ENCODE measurements around the gene KIF26B. TPM values are rescaled to one million over a fixed set of nuclear protein-coding genes. Genes with fewer than 3 reads are reported as not detected.

Gene KIF26B
- total and polyA plus RNA-seq, 10 of the 15 experiments (the other 5 are each of a cell fraction or from before 2014, with no cell fraction given) = 0.35 to 11.6 (median 2.2) TPM

DNA sequence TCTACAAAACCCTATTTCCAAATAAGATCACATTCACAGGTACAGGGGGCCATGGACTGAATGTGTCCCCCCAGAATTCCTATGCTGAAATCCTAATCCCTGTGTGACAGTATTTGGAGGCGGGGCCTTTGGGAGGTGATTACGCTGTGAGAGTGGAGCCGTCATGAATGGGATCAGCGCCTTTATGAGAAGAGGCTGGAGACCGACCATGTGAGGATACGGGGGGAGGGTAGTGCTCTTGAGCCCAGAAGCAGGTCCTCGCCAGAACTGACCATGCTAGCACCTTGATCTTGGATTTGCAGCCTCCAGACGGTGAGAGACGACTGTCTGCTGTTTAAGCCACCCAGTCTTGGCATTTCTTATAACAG is 23.8 kb upstream of the KIF26B start:
- DNase-seq (ENCODE audit: low read depth, low spot score) (no peak), FAIRE-seq (no peak), ATAC-seq (no peak)
- no peak overlapping the region for H3K4me3 ChIP-seq
- ChIA-PET CTCF (no interaction called here), RAD21 (ENCODE audit: unreplicated experiment) (no interaction called here), SMC1A (ENCODE audit: uncharacterized antibody, unreplicated experiment) (no interaction called here), POLR2A (no interaction called here)
- H3K4me1 ChIP-seq (ENCODE audit: control insufficient read depth, insufficient read depth, low read length) = no peaks in the 10 kb centered on the region
- H3K27ac ChIP-seq (ENCODE audit: control insufficient read depth, insufficient read depth) = no peak overlapping the region
- intact Hi-C loops (cut with micrococcal nuclease; ENCODE audit: unreplicated experiment) (no loop called here), in situ Hi-C loops (cut with MboI) (no loop called here)
- H3K9ac ChIP-seq (ENCODE audit: control insufficient read depth, insufficient read depth, low read length) = no peak overlapping the region
- no peaks in the 10 kb centered on the region; a peak in 2 of 4 replicates for H3K27me3 ChIP-seq (replicated peaks in 1 of 2; ENCODE audit: control insufficient read depth in 2 of 2, insufficient read depth in 2 of 2, low read length in 1 of 2)
- no peak overlapping the region for H3K4me2 ChIP-seq (ENCODE audit: control insufficient read depth, insufficient read depth)
- no peaks in the 10 kb centered on the region for H3K9me3 ChIP-seq (replicated peaks; ENCODE audit: control insufficient read depth, insufficient read depth, low read length)
- 20% methylated on average over 9 of the region's 9 CpGs for WGBS (ENCODE audit: insufficient coverage, insufficient replicate concordance, low lambda C conversion rate, missing lambda C conversion rate)
- no peaks in the 10 kb centered on the region for H3K79me2 ChIP-seq (ENCODE audit: control insufficient read depth, insufficient read depth, low read length)
- no peaks in the 10 kb centered on the region for H3K36me3 ChIP-seq (ENCODE audit: control insufficient read depth in 2 of 2, insufficient read depth in 2 of 2, low read length in 1 of 2)
- no TSS peak for BruUV-seq (replicated peaks)
- H4K20me1 ChIP-seq (ENCODE audit: control insufficient read depth, insufficient read depth) = no peaks in the 10 kb centered on the region
- no peak overlapping the region for H2AFZ ChIP-seq (ENCODE audit: control insufficient read depth, low read depth, low read length)
- TF ChIP-seq, protein P1, sequence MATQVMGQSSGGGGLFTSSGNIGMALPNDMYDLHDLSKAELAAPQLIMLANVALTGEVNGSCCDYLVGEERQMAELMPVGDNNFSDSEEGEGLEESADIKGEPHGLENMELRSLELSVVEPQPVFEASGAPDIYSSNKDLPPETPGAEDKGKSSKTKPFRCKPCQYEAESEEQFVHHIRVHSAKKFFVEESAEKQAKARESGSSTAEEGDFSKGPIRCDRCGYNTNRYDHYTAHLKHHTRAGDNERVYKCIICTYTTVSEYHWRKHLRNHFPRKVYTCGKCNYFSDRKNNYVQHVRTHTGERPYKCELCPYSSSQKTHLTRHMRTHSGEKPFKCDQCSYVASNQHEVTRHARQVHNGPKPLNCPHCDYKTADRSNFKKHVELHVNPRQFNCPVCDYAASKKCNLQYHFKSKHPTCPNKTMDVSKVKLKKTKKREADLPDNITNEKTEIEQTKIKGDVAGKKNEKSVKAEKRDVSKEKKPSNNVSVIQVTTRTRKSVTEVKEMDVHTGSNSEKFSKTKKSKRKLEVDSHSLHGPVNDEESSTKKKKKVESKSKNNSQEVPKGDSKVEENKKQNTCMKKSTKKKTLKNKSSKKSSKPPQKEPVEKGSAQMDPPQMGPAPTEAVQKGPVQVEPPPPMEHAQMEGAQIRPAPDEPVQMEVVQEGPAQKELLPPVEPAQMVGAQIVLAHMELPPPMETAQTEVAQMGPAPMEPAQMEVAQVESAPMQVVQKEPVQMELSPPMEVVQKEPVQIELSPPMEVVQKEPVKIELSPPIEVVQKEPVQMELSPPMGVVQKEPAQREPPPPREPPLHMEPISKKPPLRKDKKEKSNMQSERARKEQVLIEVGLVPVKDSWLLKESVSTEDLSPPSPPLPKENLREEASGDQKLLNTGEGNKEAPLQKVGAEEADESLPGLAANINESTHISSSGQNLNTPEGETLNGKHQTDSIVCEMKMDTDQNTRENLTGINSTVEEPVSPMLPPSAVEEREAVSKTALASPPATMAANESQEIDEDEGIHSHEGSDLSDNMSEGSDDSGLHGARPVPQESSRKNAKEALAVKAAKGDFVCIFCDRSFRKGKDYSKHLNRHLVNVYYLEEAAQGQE (IDR thresholded peaks at IDR 0.05; ENCODE audit: low read depth, low read length) = no peak
- TF ChIP-seq IKZF2 (IDR thresholded peaks at IDR 0.05) (no peak), ETV6 (conservative IDR thresholded peaks at IDR 0.05 in 1 of 2, IDR thresholded peaks at IDR 0.05 in 1 of 2; ENCODE audit: borderline replicate concordance in 1 of 2, low read depth in 1 of 2) (no peak), ZNF622 (IDR thresholded peaks at IDR 0.05) (no peak), CEBPB (IDR thresholded peaks at IDR 0.05; ENCODE audit: borderline replicate concordance in 1 of 2, low read depth in 2 of 2, low read length in 2 of 2) (no peak), CHD2 (IDR thresholded peaks at IDR 0.05; ENCODE audit: borderline replicate concordance, low read depth, low read length) (no peak), MTA3 (IDR thresholded peaks at IDR 0.05; ENCODE audit: borderline replicate concordance, low read length) (no peak), YY1 (IDR thresholded peaks at IDR 0.05; ENCODE audit: low read depth, low read length) (no peak), KDM1A (IDR thresholded peaks at IDR 0.05; ENCODE audit: borderline replicate concordance) (no peak), JUNB (IDR thresholded peaks at IDR 0.05) (no peak), NRF1 (conservative IDR thresholded peaks at IDR 0.05; ENCODE audit: low read depth, low read length) (no peak), POU2F2 (IDR thresholded peaks at IDR 0.05; ENCODE audit: borderline replicate concordance, low read depth, low read length) (no peak), TARDBP (IDR thresholded peaks at IDR 0.05; ENCODE audit: borderline replicate concordance) (no peak), FOS (IDR thresholded peaks at IDR 0.05; ENCODE audit: borderline replicate concordance, extremely low read depth, insufficient read length) (no peak)
- TF ChIP-seq, protein P2, sequence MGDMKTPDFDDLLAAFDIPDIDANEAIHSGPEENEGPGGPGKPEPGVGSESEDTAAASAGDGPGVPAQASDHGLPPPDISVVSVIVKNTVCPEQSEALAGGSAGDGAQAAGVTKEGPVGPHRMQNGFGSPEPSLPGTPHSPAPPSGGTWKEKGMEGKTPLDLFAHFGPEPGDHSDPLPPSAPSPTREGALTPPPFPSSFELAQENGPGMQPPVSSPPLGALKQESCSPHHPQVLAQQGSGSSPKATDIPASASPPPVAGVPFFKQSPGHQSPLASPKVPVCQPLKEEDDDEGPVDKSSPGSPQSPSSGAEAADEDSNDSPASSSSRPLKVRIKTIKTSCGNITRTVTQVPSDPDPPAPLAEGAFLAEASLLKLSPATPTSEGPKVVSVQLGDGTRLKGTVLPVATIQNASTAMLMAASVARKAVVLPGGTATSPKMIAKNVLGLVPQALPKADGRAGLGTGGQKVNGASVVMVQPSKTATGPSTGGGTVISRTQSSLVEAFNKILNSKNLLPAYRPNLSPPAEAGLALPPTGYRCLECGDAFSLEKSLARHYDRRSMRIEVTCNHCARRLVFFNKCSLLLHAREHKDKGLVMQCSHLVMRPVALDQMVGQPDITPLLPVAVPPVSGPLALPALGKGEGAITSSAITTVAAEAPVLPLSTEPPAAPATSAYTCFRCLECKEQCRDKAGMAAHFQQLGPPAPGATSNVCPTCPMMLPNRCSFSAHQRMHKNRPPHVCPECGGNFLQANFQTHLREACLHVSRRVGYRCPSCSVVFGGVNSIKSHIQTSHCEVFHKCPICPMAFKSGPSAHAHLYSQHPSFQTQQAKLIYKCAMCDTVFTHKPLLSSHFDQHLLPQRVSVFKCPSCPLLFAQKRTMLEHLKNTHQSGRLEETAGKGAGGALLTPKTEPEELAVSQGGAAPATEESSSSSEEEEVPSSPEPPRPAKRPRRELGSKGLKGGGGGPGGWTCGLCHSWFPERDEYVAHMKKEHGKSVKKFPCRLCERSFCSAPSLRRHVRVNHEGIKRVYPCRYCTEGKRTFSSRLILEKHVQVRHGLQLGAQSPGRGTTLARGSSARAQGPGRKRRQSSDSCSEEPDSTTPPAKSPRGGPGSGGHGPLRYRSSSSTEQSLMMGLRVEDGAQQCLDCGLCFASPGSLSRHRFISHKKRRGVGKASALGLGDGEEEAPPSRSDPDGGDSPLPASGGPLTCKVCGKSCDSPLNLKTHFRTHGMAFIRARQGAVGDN (IDR thresholded peaks at IDR 0.05) = no peak
- TF ChIP-seq, protein P3, sequence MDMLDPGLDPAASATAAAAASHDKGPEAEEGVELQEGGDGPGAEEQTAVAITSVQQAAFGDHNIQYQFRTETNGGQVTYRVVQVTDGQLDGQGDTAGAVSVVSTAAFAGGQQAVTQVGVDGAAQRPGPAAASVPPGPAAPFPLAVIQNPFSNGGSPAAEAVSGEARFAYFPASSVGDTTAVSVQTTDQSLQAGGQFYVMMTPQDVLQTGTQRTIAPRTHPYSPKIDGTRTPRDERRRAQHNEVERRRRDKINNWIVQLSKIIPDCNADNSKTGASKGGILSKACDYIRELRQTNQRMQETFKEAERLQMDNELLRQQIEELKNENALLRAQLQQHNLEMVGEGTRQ (IDR thresholded peaks at IDR 0.05; ENCODE audit: borderline replicate concordance, low read depth, low read length) = no peak
